ENCODE measurements around the gene DAP. TPM values are rescaled to one million over a fixed set of nuclear protein-coding genes. Genes with fewer than 3 reads are reported as not detected.
A peak's percentile ranks its signal among the peaks of the same experiment; 100 is the strongest.

DAP gene
- total and polyA plus RNA-seq, 8 donors = 68.3 to 183 (median 132) TPM

DNA sequence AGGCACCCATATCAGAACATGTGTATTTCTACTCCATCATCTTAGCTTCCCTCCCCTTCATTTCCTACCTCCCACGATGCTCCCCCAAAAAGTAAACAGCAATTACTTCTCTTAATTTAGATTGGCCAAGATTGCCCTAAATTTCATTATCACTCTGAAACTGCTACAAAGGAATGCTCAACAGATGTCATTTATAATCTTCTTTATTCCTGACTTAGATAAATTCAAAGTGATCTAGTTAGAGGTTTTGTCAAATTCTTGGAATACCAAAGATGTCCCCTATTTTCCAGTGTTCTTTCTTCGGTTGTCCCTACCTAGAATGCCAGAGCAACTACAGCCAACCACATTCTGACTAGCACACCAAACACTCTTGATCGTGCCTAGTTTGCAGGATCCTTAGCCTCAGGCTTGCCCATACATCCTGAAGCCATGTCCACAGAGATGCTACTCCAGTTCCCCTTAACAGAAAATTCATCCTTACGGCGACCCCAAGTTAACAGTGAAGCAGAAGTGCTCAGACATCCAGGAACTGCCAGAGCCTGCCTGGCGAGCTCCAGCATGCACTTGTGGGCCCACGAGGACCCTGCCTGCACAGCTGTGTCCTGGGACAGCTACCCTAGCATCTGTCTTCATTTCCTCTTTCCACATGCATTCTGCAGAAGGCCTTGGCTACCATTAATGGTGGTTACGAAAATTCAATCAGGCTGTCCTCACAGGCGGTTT, 31.6 kb downstream of the DAP start:
- Histone ChIP-seq H3K36me3 (no peaks in the 10 kb centered on the region), H3K27ac (no peak overlapping the region), H3K4me1 (peaks cover 41 to 53% (median 46%) of the 10 kb centered on the region in 3 donors), H3K27me3 (no peaks in the 10 kb centered on the region), H3K4me3 (no peak overlapping the region), H3K9me3 (no peaks in the 10 kb centered on the region)
- TF ChIP-seq, protein P1, sequence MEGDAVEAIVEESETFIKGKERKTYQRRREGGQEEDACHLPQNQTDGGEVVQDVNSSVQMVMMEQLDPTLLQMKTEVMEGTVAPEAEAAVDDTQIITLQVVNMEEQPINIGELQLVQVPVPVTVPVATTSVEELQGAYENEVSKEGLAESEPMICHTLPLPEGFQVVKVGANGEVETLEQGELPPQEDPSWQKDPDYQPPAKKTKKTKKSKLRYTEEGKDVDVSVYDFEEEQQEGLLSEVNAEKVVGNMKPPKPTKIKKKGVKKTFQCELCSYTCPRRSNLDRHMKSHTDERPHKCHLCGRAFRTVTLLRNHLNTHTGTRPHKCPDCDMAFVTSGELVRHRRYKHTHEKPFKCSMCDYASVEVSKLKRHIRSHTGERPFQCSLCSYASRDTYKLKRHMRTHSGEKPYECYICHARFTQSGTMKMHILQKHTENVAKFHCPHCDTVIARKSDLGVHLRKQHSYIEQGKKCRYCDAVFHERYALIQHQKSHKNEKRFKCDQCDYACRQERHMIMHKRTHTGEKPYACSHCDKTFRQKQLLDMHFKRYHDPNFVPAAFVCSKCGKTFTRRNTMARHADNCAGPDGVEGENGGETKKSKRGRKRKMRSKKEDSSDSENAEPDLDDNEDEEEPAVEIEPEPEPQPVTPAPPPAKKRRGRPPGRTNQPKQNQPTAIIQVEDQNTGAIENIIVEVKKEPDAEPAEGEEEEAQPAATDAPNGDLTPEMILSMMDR (IDR thresholded peaks at IDR 0.05) = no peak
- WGBS, 2 donors = 69 to 79% methylated on average over 9 of the region's 9 CpGs
- intact Hi-C loops (cut with DNase I) = no loop called here
- DNase-seq (no peak), ATAC-seq (no peak), FAIRE-seq (no peak)

DNA sequence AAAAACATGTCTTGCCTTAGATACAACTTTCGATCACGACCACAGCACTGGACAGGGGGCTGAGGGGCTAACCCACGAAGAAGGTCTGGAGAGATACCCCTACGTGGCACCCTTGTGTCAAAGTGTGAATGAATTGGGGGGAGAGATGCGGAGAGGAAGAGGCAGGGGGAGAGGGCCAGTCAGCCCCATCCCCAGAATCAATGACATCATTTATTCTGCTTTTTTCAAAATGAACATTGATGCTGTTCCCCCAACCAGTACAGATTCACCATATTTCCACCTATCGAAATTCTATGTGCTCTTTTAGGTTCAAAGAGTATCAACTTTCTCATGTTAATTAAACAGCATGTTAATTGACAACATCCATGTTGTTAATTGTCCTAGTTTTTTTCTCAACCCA, 32.4 kb downstream of the DAP start:
- ATAC-seq = no peak
- Histone ChIP-seq H3K27me3 (no peaks in the 10 kb centered on the region), H3K36me3 (no peaks in the 10 kb centered on the region), H3K9me3 (no peaks in the 10 kb centered on the region), H3K27ac (peak overlapping the region in 2 of 4 donors; percentile 13 to 95), H3K4me1 (peaks cover 45 to 55% (median 48%) of the 10 kb centered on the region in 3 donors), H3K4me3 (no peak overlapping the region)
- intact Hi-C loops (cut with DNase I) = no loop called here
- TF ChIP-seq, protein P1 (IDR thresholded peaks at IDR 0.05) = no peak
- DNase-seq = no peak
- FAIRE-seq = no peak
- WGBS, 2 donors = 72 to 76% methylated on average over 6 of the region's 6 CpGs

DNA sequence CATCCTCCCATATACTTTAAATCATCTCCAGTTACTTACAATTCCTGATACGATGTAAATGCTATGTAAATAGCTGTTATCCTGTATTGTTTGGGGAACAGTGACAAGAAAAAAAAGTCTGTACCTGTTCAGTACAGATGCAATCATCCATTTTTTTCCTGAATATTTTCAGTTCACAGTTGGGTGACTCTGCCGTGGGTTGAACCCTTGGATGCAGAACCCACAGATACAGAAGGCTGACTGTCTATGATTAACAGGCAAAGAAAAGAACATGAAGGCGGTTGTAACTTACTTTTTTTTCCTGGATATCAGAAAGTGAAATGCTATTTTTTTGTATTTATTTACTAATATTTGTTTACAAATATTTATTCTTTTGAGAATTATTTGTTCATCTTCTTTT, 33.2 kb downstream of the DAP start:
- H3K27me3 ChIP-seq = no peaks in the 10 kb centered on the region
- 54 to 68% methylated on average over 3 of the region's 3 CpGs for WGBS, 2 donors
- peak overlapping the region in 2 of 4 donors; percentile 91 to 95 for H3K27ac ChIP-seq
- H3K4me3 ChIP-seq = no peak overlapping the region
- no peaks in the 10 kb centered on the region for H3K36me3 ChIP-seq
- TF ChIP-seq, protein P1 (IDR thresholded peaks at IDR 0.05) = no peak
- peaks cover 42 to 58% (median 54%) of the 10 kb centered on the region in 3 donors for H3K4me1 ChIP-seq
- no peak for ATAC-seq
- DNase-seq = no peak
- intact Hi-C loops (cut with DNase I) = no loop called here
- no peaks in the 10 kb centered on the region for H3K9me3 ChIP-seq
- FAIRE-seq = no peak

DNA sequence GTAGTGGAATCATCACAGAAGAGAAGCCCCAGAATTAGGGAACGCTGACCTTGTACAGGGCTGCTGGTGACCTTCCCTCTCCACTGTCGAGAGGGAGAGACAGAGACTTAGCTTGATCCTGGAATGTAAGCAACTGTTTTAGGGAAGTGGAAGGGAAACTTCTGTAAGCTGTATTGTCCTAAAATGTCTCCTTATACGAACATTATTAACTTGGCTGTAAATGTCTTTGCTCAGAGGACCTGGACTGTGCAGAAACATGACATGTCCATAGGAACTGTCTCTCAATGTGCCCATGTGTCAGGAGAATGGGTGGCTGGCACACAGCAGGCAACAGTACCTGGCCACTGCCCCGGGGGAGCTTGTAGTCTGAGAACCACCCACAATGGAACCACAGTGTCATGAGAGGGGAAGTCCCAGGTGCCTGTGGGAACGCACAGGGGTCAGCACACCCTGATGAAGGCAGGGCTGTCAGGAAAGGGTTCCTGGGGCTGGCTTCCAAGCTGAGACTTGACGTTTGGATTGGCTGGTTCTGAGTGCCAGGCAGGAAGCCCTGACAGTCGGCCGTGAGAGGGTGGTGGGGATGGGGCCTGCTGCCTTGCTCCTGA, 34.0 kb downstream of the DAP start:
- Histone ChIP-seq H3K27ac (peak overlapping the region; percentile 28 to 95 (median 92)), H3K36me3 (peaks cover 0 to under 1% (median 0%) of the 10 kb centered on the region in 3 donors), H3K4me3 (no peak overlapping the region), H3K9me3 (no peaks in the 10 kb centered on the region), H3K4me1 (peaks cover 40 to 58% (median 47%) of the 10 kb centered on the region in 3 donors), H3K27me3 (no peaks in the 10 kb centered on the region)
- WGBS, 2 donors = 26 to 33% methylated on average over 8 of the region's 8 CpGs
- DNase-seq (peak in 2 of 6 donors; percentile 16 to 33), FAIRE-seq (no peak), ATAC-seq (peak in 2 of 4 donors; percentile 15 to 30)
- intact Hi-C loops (cut with DNase I) = no loop called here
- TF ChIP-seq, protein P1 (IDR thresholded peaks at IDR 0.05) = no peak

All from pancreas (tissue), 10 donors.